GM13976 (cell line): ENCODE results near the gene PRR33.

Experiments used
- DNase-seq: peaks from one replicate; pipeline ENCODE4 v3.0.0; 2012; ENCODE audit warnings: low spot score
- CTCF ChIP-seq: IDR thresholded peaks from 2 replicates; pipeline ENCODE4 v1.5.1; 2012; ENCODE audit warnings: borderline replicate concordance, mild to moderate bottlenecking; ENCODE audit not compliant: insufficient read depth; ENCODE audit errors: extremely low read depth, missing control alignments, control extremely low read depth
- in situ Hi-C: fragments of 300-500 bp; cut with MboI; formaldehyde crosslinking; loops from one replicate; pipeline ENCODE4 v1.12.0; 2022; ENCODE audit warnings: low sequenced_read_pairs, mixed read lengths, inconsistent platforms; ENCODE audit not compliant: unreplicated experiment

Gene PRR33

GRCh38 chr11:1915795-1916131, 24.1 kb upstream of the PRR33 start:
- TF ChIP-seq CTCF, result no peak
- DNase-seq, result no peak
- in situ Hi-C loops, result loop anchor here (5.0 kb wide), 1 partner anchor 33 kb away; no protein-coding TSS in a partner anchor

- peak; percentile 30 for DNase-seq
- TF ChIP-seq CTCF, result no peak
- in situ Hi-C loops, result no loop called here
These were observed 21.8 kb upstream of the PRR33 start for GRCh38 chr11:1913271-1914060.

- in situ Hi-C loops, result no loop called here
- no peak for TF ChIP-seq CTCF
- DNase-seq, result no peak
These were observed 20.7 kb upstream of the PRR33 start for GRCh38 chr11:1912289-1912878.

- in situ Hi-C loops, result no loop called here
- DNase-seq, result no peak
- no peak for TF ChIP-seq CTCF
These were observed 17.8 kb upstream of the PRR33 start for GRCh38 chr11:1909524-1909923.

- in situ Hi-C loops, result no loop called here
- TF ChIP-seq CTCF, result no peak
- DNase-seq, result no peak
These were observed 16.9 kb upstream of the PRR33 start for GRCh38 chr11:1908618-1909017.

GRCh38 chr11:1906611-1907423, 15.1 kb upstream of the PRR33 start:
- in situ Hi-C loops, result no loop called here

More at GRCh38 chr11:1906611-1907423, 15.1 kb upstream of the PRR33 start:
- no peak for TF ChIP-seq CTCF
- DNase-seq, result no peak
